Stimulated activated CD4-positive, alpha-beta T cell treated with anti-CD3 and anti-CD28 coated beads, Interleukin-1b, Interleukin-23, amount 100 ng/mL, for 4 hours (primary cell): ENCODE results near the gene FOXP1.
"Not testable (repeated sequence)": the region's sequence is repeated elsewhere in the genome, so short reads cannot be mapped to it uniquely, and the experiment has no call there.

Experiments used
- DNase-seq, 2 donors: peaks; one replicate each; pipeline ENCODE4 v3.0.0-alpha.2; 2020; ENCODE audit warnings: low read depth in 2 of 2

The FOXP1 gene

DNA sequence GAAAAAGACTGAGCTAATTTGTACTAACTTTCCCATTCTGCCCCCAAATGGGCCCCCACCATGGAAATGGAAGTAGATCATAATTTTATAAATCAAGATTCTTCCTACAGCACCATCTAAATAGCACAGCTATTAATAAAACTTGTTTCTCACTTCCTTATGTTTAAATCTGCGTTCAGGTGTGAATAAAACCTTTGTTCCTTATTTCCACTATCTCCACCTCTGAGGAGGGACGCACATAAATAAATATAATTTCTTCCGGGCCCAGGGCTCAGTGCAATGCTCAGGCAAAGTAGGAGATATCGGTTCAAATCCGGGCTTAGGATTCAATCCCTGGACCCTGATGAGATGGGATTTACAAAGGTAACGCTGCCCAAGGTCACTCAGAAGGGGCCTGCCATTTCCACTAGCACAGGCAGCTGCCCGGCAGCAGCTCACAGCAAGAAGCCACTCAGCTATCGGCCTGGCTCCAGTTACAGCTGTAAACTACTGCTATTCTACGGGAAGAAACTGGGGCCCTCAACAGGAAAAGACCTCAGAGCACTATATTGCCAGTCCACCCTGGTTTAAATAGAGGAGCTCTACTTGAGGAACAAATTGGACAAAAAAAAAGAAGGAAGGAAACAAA, 52.5 kb downstream of the FOXP1 start:
- no peak for DNase-seq

- DNase-seq = no peak
Observed at GRCh38 chr3:71528816-71529215, 54.7 kb downstream of the FOXP1 start.

- not testable (repeated sequence) for DNase-seq
Observed at GRCh38 chr3:71526448-71526847, 57.1 kb downstream of the FOXP1 start.

GRCh38 chr3:71525391-71525790, 58.1 kb downstream of the FOXP1 start:
- no peak for DNase-seq

DNA sequence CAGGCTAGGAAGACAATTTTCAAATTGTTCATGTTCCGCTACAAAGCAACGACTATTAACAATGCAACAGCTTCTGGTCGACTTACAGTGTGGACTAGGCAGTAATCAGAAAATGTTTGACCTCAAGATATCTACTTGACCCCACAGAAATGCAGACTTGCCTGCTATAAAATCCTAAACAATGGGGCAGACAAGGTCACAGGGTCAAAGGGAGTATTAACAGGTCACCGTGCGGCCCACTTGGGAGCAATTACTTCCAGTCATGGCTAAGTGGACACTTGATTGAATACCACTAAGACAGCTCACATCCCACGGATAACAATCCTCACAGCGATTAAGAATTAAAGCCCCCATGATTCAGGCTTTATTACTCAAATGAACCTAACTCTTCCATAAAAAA, 58.9 kb downstream of the FOXP1 start:
- no peak for DNase-seq

GRCh38 chr3:71523628-71524027, 59.9 kb downstream of the FOXP1 start:
- no peak for DNase-seq

DNA sequence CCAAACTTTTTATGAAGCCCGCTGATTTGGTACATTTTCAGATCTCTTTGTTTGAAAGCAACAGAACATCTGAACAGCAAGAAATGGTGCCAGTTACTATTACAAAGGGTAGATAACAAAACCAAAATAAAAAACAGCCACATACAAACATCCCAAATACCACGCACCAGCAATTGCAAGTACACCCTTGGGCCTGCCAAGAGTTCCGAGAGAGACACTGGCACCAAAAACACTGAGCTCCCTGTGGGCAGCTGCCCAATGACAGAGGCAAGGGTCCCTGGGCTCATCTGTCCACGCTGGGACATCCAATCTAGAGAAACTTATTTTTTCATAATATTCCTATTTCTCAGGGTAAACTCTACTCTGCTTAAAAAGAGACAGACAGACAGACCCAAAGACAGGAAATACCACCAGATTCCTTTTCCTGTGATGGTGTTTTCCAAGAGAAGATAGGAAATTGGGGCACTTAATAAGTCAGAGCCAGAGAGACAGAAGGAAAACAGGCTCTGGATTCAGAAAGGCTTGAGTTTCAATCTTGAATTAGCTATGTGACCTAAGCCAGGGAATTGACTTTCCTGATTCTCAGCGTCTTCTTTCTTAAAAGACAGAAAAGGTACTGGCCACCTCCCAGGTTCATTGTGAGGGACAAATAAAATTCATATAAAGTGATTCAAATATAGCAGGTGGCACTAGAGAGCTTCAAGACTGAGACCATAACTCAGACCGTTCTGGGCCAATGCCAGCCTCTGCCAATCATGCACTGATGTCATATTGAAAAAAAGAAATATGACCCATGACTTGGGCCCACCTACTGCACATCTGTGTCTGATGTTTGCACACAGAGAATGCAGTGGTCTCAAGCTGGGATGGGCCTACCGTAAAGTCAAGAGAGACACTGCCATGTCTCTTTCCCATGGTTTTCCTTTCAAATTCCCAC, 61.3 kb downstream of the FOXP1 start:
- DNase-seq = no peak

GRCh38 chr3:71521021-71521352, 62.5 kb downstream of the FOXP1 start:
- no peak for DNase-seq

DNA sequence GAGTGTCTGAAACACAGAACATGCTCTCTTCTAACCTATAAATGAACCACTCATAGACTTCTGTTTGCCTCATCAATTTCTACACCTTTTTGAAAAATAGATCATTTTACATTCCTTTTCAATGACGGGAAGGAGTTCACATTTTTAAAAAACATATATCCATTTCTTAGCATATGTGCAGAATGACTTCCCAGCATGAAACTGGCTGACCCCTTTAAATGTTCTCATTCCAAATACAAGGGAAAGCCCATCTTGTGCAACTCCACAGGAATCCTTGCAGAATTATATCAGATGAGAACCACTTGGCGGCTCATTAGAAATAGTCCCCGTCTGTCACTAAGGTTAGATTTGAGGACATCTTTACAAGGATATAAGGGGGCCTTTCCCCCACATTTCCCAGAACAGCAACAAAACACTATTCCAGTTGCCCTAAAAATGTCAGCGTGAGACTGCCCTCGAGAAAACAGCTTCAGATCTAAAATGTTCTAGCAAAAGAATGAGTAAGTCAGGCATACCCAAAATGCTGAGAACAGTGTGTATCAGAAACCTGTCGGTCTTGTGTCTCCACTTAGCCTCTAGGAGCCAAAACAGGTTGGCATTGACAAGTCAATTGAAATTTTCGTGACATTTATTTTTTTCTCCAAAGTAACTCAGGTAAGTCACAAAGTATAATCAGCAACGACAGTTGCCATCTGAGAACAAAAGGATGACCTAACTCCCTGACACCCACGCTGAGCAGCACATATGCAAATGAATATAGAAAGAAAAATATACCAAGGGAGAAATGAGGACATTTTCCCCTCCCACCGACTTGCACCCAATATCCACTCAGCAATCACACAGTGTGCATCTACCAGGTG, 63.1 kb downstream of the FOXP1 start:
- no peak for DNase-seq

DNA sequence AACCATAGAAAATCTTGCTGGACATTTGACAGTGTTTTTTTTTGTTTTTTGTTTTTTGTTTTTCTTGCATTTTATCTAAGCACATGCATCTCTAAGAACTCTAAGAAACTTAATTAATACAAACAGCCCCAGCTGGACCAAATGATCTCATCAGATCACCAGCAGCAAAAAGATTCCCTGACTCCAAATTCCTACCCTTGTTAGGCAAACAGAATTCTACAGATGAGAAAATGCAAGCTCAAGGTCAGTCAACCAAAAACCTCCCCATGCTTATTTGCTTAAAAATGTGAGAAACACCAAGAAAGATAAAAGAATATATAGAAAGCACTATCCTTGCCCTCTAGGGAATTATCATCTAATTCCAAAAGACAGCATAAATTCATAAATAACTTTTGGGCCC, 65.4 kb downstream of the FOXP1 start:
- no peak for DNase-seq

DNA sequence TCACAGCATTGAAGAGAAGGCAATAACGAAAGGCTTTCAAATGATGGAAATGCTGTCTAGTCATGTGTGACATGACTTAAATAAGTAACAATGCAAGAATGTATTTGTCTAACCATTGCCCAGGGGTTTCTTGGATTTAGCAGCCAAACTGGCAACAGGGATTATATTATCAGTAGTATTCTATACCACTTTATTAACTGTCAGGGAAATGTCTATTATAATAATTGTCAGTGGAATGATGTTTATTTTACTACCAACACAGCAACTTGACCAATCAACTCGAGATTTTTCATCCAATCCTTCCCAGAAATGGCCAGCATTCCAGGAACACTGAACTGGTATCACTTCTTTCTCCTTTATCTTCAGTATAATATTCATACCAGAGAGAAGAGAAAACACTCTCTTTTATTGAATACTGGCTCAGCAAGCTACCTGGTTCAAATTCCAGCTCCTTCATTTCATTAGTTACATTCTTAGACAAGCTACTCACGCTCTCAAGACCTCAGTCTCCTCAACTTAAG, 66.2 kb downstream of the FOXP1 start:
- DNase-seq = no peak

DNA sequence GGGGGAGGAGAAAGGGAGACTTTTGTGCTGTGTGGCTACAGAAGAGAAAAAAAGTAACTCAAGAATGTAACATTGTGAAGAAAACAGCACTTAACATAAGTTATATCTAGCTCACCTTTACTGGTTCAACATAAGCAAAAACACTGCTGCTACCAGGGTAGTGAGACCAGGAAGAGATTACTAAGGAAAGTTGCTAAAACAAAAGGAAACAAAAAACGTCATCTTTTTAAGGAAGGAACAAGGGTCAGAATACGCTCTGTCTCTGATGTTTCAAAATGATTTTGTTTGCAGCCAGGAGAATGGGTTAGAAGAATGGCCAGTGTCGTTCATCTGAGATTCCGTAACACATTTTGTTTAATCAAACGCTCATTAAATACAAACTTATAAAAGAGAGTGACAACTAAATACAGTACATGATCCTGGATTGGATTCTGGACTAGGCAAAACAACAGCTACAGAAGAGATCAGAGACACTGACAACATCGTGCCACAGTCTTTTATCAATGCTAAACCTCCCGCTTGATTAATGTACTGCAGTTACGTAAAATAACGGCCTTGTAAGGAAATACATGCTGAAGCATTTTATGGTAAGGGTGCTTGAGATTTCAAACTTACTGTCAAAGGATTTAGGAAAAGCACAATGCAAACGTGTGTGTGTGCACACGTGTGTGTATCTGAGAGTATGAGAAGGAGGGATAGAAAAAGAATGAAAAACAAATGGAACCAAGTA, 67.7 kb downstream of the FOXP1 start:
- no peak for DNase-seq

DNA sequence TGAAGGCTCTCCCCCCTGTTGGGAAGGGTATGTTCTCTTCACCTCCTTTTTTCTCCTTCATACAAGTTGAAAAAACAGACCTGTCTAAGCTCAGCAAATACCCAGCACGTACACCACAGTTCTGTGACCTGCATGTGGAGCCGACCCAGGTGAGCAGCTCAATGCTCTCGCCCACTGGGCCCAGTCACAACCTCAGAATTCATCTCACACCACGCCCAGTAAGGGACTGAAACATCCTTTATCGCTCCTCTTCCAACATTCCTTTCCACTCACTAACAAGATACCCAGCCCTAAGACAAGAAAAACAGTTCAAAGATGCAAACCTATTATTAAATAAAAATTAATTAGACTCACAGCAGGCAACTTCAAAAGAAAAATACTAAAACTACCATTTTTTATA, 68.9 kb downstream of the FOXP1 start:
- DNase-seq = no peak

GRCh38 chr3:71513515-71513914, 70.0 kb downstream of the FOXP1 start:
- no peak for DNase-seq

GRCh38 chr3:71513081-71513480, 70.4 kb downstream of the FOXP1 start:
- DNase-seq = no peak

GRCh38 chr3:71512544-71512943, 71.0 kb downstream of the FOXP1 start:
- DNase-seq = no peak

DNA sequence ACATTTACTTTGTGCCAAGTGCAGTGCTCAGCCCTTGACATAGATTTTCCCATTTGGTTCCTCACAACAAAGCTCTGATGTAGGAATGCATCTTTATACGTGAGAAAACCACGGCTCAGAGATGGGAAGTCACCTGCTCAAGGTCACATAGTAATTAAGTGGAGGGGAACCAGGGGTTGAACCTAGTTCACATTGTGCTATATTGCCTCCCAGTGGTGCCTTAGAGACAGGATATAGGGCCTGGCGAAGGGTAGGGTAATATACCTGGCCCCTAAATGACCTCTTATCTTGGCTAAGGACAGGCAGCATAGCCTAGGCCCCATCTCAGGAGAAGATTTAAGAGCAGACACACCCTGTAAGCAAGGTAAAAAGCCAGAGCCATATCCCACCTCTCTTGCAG, 71.5 kb downstream of the FOXP1 start:
- DNase-seq = peak in 1 of 2 donors; percentile 41

DNA sequence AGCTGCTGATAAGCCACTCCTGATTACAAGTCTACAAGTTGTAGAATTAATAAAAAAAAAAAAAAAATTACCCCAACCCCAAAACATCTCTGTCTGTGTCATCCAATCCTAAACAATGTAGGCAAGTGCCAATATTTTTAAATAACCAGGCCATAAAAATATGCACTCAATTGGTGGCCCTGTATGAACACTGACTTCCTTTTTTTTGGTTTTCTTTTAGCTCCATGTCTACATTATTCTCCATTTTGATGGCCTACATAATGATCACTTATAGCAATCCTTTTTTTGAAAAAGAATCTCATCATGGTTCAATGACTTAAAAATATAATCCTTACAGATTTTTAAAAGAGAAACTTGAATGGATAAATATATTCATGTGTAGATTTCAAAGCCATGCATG, 72.1 kb downstream of the FOXP1 start:
- DNase-seq = no peak

- DNase-seq = no peak
Observed at GRCh38 chr3:71511037-71511436, 72.5 kb downstream of the FOXP1 start.

DNA sequence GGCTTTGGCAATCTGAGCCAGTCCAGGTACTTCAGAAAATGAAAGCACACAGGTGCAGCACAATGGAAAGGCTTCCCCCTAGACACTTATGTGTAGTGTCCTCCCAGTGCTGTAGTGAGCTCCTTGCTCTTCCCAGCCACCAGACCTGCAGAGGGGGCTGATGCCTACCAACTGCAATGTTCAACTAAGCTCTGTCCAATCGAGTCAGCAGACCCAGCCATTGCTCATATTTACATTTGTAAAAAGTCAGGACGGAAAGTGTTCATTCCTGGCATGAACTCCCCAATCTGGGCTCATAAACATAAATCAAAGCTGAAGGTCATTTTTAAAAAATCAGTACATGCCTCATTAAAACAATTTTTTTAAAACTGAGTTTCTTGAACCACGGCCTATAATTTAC, 73.0 kb downstream of the FOXP1 start:
- no peak for DNase-seq

DNA sequence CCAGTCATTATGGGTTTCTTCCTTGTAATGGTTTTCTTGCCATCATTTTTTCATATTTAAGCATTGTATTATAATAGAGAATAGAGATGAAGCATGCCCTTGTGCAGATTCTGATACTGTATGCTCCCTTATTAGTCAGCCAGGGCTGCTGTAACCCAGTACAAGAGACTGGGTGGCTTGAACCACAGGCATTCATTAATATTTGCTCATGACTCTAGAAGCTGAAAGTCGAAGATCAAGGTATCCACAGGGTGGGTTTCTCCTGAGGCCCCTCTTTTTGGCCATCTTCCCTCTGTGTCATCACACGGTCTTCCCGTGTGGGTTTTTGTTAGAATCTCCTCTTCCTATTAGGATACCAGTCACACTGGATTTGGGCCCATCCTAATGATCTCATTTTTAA, 74.5 kb downstream of the FOXP1 start:
- DNase-seq = no peak
